ENCODE measurements around the gene EEPD1.
"Not testable (repeated sequence)": the region's sequence is repeated elsewhere in the genome, so short reads cannot be mapped to it uniquely, and the experiment has no call there.

The EEPD1 gene

GRCh38 chr7:36238138-36238537 is 85.1 kb downstream of the EEPD1 start:
- Histone ChIP-seq H3K4me3 (ENCODE audit: extremely low read depth, insufficient read depth, low read length, poor library complexity, severe bottlenecking) (no peak overlapping the region), H3K9me3 (ENCODE audit: control insufficient read depth, low read length) (no peaks in the 10 kb centered on the region), H3K36me3 (ENCODE audit: control insufficient read depth, insufficient read depth, low read length) (no peaks in the 10 kb centered on the region), H3K27ac (ENCODE audit: low read depth, low read length, severe bottlenecking) (no peak overlapping the region), H3K4me1 (ENCODE audit: control insufficient read depth, insufficient read depth, low read length, poor library complexity, severe bottlenecking) (no peaks in the 10 kb centered on the region)
- 88% methylated on average over 1 of the region's 2 CpGs; no CpG with 5 or more reads in 1 of the 2 experiments for WGBS, 2 experiments (ENCODE audit: insufficient coverage in 2 of 2)

GRCh38 chr7:36243356-36243755 is 90.3 kb downstream of the EEPD1 start:
- 20 to 40% methylated on average over 1 of the region's 3 CpGs for WGBS, 2 experiments (ENCODE audit: insufficient coverage in 2 of 2)
- not testable (repeated sequence) for H3K4me3 ChIP-seq (ENCODE audit: extremely low read depth, insufficient read depth, low read length, poor library complexity, severe bottlenecking); H3K27ac ChIP-seq (ENCODE audit: low read depth, low read length, severe bottlenecking); H3K4me1 ChIP-seq (ENCODE audit: control insufficient read depth, insufficient read depth, low read length, poor library complexity, severe bottlenecking); H3K9me3 ChIP-seq (ENCODE audit: control insufficient read depth, low read length); H3K36me3 ChIP-seq (ENCODE audit: control insufficient read depth, insufficient read depth, low read length)

GRCh38 chr7:36244001-36244400 is 90.9 kb downstream of the EEPD1 start:
- H3K4me1 ChIP-seq (ENCODE audit: control insufficient read depth, insufficient read depth, low read length, poor library complexity, severe bottlenecking); H3K36me3 ChIP-seq (ENCODE audit: control insufficient read depth, insufficient read depth, low read length); H3K4me3 ChIP-seq (ENCODE audit: extremely low read depth, insufficient read depth, low read length, poor library complexity, severe bottlenecking); H3K27ac ChIP-seq (ENCODE audit: low read depth, low read length, severe bottlenecking); H3K9me3 ChIP-seq (ENCODE audit: control insufficient read depth, low read length): not testable (repeated sequence)
- WGBS, 2 experiments (ENCODE audit: insufficient coverage in 2 of 2): no CpG with 5 or more reads among the region's 1 CpG

- no peak overlapping the region for H3K4me3 ChIP-seq (ENCODE audit: extremely low read depth, insufficient read depth, low read length, poor library complexity, severe bottlenecking)
- WGBS, 2 experiments (ENCODE audit: insufficient coverage in 2 of 2): 81 to 83% methylated on average over 3 to 4 of the region's 5 CpGs
- H3K9me3 ChIP-seq (ENCODE audit: control insufficient read depth, low read length): no peaks in the 10 kb centered on the region
- no peaks in the 10 kb centered on the region for H3K4me1 ChIP-seq (ENCODE audit: control insufficient read depth, insufficient read depth, low read length, poor library complexity, severe bottlenecking)
- no peaks in the 10 kb centered on the region for H3K36me3 ChIP-seq (ENCODE audit: control insufficient read depth, insufficient read depth, low read length)
- no peak overlapping the region for H3K27ac ChIP-seq (ENCODE audit: low read depth, low read length, severe bottlenecking)
Observed at GRCh38 chr7:36244429-36244828, 91.4 kb downstream of the EEPD1 start.

- WGBS, 2 experiments (ENCODE audit: insufficient coverage in 2 of 2): 95 to 96% methylated on average over 3 to 4 of the region's 4 CpGs
- Histone ChIP-seq H3K36me3 (ENCODE audit: control insufficient read depth, insufficient read depth, low read length) (no peaks in the 10 kb centered on the region), H3K4me3 (ENCODE audit: extremely low read depth, insufficient read depth, low read length, poor library complexity, severe bottlenecking) (no peak overlapping the region), H3K4me1 (ENCODE audit: control insufficient read depth, insufficient read depth, low read length, poor library complexity, severe bottlenecking) (no peaks in the 10 kb centered on the region), H3K9me3 (ENCODE audit: control insufficient read depth, low read length) (no peaks in the 10 kb centered on the region), H3K27ac (ENCODE audit: low read depth, low read length, severe bottlenecking) (no peak overlapping the region)
Observed at GRCh38 chr7:36245684-36246299, 92.7 kb downstream of the EEPD1 start.

- H3K4me1 ChIP-seq (ENCODE audit: control insufficient read depth, insufficient read depth, low read length, poor library complexity, severe bottlenecking): no peaks in the 10 kb centered on the region
- H3K4me3 ChIP-seq (ENCODE audit: extremely low read depth, insufficient read depth, low read length, poor library complexity, severe bottlenecking): no peak overlapping the region
- no peak overlapping the region for H3K27ac ChIP-seq (ENCODE audit: low read depth, low read length, severe bottlenecking)
- H3K9me3 ChIP-seq (ENCODE audit: control insufficient read depth, low read length): no peaks in the 10 kb centered on the region
- WGBS, 2 experiments (ENCODE audit: insufficient coverage in 2 of 2): 86 to 96% methylated on average over 1 to 4 of the region's 5 CpGs
- H3K36me3 ChIP-seq (ENCODE audit: control insufficient read depth, insufficient read depth, low read length): no peaks in the 10 kb centered on the region
Observed at GRCh38 chr7:36249091-36249490, 96.0 kb downstream of the EEPD1 start.

GRCh38 chr7:36253699-36254098 is 100.6 kb downstream of the EEPD1 start:
- H3K4me3 ChIP-seq (ENCODE audit: extremely low read depth, insufficient read depth, low read length, poor library complexity, severe bottlenecking): no peak overlapping the region
- H3K4me1 ChIP-seq (ENCODE audit: control insufficient read depth, insufficient read depth, low read length, poor library complexity, severe bottlenecking): peaks cover 9% of the 10 kb centered on the region
- no peaks in the 10 kb centered on the region for H3K36me3 ChIP-seq (ENCODE audit: control insufficient read depth, insufficient read depth, low read length)
- no peaks in the 10 kb centered on the region for H3K9me3 ChIP-seq (ENCODE audit: control insufficient read depth, low read length)
- WGBS, 2 experiments (ENCODE audit: insufficient coverage in 2 of 2): no CpG with 5 or more reads among the region's 1 CpG
- H3K27ac ChIP-seq (ENCODE audit: low read depth, low read length, severe bottlenecking): no peak overlapping the region

GRCh38 chr7:36258510-36259259 is 105.6 kb downstream of the EEPD1 start:
- not testable (repeated sequence) for H3K4me3 ChIP-seq (ENCODE audit: extremely low read depth, insufficient read depth, low read length, poor library complexity, severe bottlenecking); H3K9me3 ChIP-seq (ENCODE audit: control insufficient read depth, low read length); H3K36me3 ChIP-seq (ENCODE audit: control insufficient read depth, insufficient read depth, low read length)
- H3K27ac ChIP-seq (ENCODE audit: low read depth, low read length, severe bottlenecking): peak overlapping the region; percentile 23
- 43 to 60% methylated on average over 9 to 11 of the region's 18 CpGs for WGBS, 2 experiments (ENCODE audit: insufficient coverage in 2 of 2)
- H3K4me1 ChIP-seq (ENCODE audit: control insufficient read depth, insufficient read depth, low read length, poor library complexity, severe bottlenecking): peaks cover 12% of the 10 kb centered on the region

- Histone ChIP-seq H3K27ac (ENCODE audit: low read depth, low read length, severe bottlenecking) (no peak overlapping the region), H3K36me3 (ENCODE audit: control insufficient read depth, insufficient read depth, low read length) (no peaks in the 10 kb centered on the region), H3K4me1 (ENCODE audit: control insufficient read depth, insufficient read depth, low read length, poor library complexity, severe bottlenecking) (peaks cover 24% of the 10 kb centered on the region), H3K4me3 (ENCODE audit: extremely low read depth, insufficient read depth, low read length, poor library complexity, severe bottlenecking) (no peak overlapping the region), H3K9me3 (ENCODE audit: control insufficient read depth, low read length) (no peaks in the 10 kb centered on the region)
- 80% methylated on average over 1 of the region's 2 CpGs; no CpG with 5 or more reads in 1 of the 2 experiments for WGBS, 2 experiments (ENCODE audit: insufficient coverage in 2 of 2)
Observed at GRCh38 chr7:36260481-36260880, 107.4 kb downstream of the EEPD1 start.

GRCh38 chr7:36261019-36261754 is 108.1 kb downstream of the EEPD1 start:
- Histone ChIP-seq H3K4me1 (ENCODE audit: control insufficient read depth, insufficient read depth, low read length, poor library complexity, severe bottlenecking) (peaks cover 31% of the 10 kb centered on the region), H3K36me3 (ENCODE audit: control insufficient read depth, insufficient read depth, low read length) (no peaks in the 10 kb centered on the region), H3K27ac (ENCODE audit: low read depth, low read length, severe bottlenecking) (no peak overlapping the region), H3K9me3 (ENCODE audit: control insufficient read depth, low read length) (no peaks in the 10 kb centered on the region), H3K4me3 (ENCODE audit: extremely low read depth, insufficient read depth, low read length, poor library complexity, severe bottlenecking) (no peak overlapping the region)
- 100% methylated on average over 1 of the region's 2 CpGs for WGBS, 2 experiments (ENCODE audit: insufficient coverage in 2 of 2)
